Measurements from ENCODE around the gene LMF2.

LMF2 gene

DNA sequence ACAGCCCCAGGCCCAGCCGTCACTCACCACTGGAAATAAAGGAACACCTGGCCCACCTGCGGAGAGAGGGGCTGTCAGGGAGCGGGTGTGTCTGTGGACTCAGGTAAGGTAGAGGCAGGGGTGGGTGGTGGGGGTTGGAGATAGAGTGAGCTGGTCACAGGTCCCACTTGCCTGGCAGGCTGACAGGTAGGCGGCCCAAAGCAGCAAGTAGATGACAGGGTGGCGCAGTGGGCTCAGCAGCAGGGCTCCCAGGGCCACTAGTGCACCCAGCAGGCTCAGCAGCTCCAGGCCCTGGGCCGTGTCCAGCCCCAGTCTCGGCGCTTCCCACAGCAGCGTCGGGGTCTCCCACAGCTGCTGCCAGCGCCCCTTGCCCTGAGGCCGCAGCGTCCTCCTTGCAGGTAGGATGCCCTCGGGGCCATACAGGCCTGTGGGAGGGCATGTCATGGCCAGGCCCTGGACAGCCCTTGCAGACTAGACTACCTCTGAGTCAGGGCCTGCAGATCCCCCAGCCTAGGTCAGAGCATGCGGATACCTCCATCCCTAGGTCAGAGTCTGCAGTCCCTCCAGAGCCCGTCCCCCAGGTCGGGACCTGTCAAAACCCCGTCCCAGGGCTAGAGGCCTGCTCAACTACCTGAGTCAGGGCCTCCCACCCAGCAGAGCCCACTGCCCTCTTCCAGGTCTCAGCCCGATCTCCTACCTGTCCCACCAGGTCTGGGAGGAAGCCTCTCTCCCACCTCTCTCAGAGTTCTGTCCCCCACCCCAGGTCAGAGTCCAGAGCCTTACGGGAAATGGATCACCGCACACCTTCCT, 686 bp downstream of the LMF2 start:
- no peak for DNase-seq
- intact Hi-C loops (cut with DNase I), result loop anchor here (10.0 kb wide), 2 partner anchors 162 to 262 kb away; partner anchors contain the start of genes PPP6R2 and TUBGCP6

DNA sequence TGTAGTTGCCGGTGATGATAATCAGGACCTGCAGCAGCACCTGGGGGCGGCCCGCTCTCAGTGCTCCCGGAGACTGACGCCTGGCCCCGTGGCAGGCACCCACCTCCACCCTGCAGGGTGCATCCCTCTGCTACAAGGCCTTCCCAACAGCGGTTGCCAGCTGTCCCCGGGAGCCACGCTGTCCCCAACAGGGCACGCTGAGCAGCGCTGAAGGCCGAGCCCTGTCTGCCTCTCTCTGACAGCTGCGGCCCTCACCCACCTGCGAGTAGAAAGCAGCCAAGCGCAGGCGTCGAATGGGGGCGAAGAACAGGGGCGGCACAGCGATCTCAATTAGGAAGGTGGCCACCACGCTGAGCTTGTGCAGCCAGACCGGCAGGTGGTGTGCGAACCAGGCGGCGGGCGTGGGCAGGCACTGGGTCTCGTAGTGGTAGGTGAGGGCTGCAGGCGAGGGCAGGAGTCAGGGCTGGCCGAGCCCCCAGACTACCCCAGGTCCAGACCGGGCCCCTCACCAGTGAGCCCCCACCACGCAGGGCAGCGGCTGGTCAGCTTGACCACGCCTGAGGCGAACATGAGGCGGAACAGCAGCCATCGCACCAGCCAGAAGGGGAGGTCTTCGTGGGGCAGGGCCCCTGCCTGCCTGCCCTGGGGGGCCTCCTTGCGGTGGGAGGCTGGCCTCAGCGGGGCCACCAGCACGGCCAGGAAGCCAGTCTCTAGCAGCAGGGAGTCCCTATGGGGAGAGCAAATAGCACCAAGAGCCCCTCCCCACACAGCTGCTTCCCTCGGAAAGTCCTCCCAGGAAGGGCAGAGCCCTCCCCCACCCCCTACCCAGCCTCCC, 1.5 kb downstream of the LMF2 start:
- intact Hi-C loops (cut with DNase I), result loop anchor here (10.0 kb wide), 2 partner anchors 161 to 261 kb away; partner anchors contain the start of genes PPP6R2 and TUBGCP6
- no peak for DNase-seq

DNA sequence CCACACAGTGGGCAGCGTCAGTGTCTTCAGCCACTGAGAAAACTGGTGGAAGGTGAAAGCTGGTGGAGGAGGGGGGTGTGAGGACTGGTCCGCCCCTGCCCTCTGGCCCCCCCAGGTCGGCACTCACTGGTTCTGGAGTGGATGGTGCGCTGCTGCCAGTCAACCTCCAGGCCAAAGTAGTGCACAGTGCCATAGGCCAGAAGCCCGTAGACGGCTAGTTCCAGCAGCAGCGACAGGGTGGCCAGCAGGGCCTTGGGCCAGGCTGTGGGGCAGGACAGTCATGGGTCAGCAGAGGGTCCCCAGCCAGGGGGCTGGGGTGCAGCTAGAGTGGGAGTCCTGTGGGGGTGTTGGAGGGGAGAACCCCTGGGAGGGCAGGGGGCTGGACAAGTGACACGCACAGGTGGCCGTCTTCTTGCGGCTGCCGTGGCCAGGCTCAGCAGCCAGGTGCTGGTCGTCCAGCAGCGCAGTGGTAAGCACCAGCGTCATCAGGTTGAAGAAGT, 2.2 kb downstream of the LMF2 start:
- no peak for DNase-seq
- intact Hi-C loops (cut with DNase I), result loop anchor here (10.0 kb wide), 2 partner anchors 161 to 261 kb away; partner anchors contain the start of genes PPP6R2 and TUBGCP6

DNA sequence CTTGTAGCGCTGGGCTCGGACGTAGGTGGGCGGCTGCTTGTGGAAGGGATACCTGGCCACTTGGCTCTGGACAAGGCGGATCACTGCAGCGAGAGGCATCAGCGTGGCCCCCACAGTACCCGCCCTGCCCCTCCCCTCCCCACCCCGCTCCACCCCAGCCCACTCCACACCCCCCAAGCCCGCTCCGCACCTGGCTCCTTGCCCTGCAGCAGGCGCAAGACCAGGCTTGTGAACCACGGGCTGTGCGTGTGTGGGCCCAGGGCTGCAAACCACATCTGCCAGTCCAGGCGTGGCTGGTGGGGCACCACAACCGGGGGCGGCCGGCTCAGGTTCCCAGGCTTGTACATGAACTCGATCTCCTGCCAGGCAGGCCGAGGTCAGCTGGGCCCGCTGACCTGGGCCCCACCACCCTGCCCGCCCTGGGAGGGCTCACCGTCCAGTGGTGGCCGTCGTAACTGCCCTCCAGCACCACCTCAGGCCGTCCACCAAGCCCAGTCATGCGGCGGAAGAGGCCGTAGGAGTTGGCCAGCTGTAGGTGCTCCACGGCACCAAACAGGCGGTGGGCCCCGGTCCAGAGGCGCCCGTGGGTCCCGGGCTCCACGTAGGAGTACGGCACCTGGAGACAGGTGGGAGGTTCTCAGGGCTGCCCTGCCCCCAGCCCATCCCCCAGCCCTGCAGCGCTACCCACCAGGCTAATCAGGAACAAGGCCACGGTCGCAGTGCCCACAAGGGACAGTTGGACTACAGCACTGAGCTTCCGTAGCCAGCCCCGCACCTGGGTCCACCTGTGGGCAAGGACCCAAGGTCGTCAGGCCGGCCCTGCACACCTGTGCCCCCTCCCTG, 2.9 kb downstream of the LMF2 start:
- intact Hi-C loops (cut with DNase I), result loop anchor here (10.0 kb wide), 2 partner anchors 160 to 260 kb away; partner anchors contain the start of genes PPP6R2 and TUBGCP6
- no peak for DNase-seq

DNA sequence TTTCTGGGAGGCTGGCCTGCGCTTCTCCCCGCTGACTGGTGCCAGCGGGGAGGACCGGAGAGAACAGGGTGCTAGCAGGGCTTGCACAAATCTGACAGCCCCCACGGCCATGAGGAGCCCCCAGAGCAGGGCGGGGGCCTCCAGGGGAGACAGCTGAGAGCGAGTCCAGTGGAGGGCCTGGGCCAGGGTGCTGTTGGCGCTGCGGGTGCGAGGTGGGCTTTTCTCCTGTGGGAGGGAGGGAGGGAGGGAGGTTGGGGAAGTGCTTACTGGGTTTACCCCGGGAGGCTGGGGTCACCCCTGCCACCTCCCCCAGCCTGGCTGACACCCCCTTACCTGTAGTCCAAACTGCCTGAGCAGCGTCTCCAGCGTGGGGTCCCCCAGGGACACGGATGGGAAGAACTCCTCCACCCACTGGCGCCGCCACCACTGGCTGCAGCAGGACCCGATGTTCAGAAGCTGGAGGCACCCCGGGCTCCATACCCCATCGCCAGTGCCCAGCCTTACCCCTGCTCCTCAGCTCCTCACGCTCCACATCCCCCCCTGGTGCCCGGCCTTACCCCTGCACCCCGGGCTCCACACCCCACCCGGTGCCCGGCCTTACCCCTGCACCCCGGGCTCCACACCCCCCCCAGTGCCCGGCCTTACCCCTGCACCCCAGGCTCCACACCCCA, 3.9 kb downstream of the LMF2 start:
- intact Hi-C loops (cut with DNase I), result loop anchor here (10.0 kb wide), 2 partner anchors 159 to 259 kb away; partner anchors contain the start of genes PPP6R2 and TUBGCP6
- no peak for DNase-seq

DNA sequence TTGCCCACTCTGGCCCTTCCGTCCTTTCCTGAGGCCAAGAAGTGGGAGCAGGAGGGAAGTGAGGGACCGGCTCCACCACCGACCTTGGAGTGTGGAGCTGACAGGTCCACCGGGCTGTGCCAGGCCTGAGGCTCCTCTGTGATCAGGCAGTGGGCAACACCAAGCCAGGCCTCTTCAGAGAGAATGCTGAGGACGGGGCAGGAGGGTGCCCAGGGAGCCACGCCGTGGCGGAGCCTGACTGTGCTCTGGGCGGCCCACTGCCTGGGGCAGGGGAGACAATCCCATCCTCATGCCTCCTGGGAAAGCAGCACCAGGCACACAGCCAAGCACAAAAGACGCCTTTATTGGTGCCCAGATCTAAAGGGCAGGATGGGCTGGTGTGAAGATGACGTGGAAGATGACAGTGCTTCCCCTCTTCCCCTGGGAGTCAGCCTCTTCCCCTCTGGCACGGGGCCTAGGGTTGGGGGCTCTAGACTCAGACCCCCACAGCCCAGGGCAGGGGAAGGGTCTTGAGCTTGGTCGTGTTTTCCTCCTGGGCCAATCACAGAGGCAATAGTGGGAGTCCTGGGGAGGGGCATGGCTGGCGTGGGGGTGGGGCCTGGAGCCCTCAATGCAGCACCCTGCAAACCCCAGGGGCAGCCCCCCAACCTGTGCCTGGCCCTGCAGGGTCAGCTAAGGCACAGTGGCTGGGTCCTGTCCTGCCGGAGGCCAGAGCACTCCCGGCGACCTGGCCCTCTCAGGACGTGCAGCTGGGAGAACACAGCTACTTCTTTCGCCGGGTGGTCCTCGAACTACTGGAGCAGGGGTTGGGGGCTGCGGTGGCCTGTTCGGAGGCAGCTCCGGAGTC, 4.7 kb downstream of the LMF2 start:
- DNase-seq, result no peak
- intact Hi-C loops (cut with DNase I), result loop anchor here (10.0 kb wide), 2 partner anchors 158 to 258 kb away; partner anchors contain the start of genes PPP6R2 and TUBGCP6

DNA sequence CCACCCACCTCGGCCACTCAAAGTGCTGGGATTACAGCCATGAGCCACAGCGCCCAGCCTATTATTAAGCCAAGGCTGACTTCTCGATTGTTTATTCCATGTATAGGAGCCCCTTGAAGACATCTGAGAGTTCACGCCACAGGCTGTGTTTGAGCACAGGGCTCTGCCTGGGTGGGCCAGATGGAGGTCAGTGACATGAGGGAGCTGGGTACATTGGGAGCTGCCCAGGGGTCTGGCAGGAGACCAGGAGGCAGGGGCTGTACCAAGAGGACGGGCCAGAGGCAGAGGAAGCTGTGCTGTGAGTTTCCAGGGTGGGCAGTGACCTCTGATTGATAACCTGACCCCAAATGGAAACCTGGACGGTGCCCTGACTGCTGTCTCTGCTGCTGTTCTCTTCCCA, 5.4 kb downstream of the LMF2 start:
- DNase-seq, result no peak
- intact Hi-C loops (cut with DNase I), result loop anchor here (10.0 kb wide), 2 partner anchors 157 to 257 kb away; partner anchors contain the start of genes PPP6R2 and TUBGCP6

DNA sequence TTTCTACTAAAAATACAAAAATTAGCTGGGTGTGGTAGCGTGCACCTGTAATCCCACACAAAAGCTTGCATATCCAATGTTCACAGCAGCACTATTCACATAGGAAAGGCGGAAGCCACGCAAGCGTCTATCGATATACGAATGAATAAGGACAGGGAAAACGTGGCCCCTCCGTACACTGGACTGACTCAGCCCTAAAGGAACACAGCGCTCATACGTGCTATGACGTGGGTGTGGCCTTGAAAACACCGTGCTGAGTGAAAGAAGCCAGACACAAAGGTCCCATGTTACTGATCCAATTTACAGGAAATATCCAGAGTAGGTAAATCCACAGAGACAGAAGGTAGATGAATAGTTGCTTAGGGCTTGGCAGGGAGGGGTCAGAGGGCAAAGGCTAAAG, 7.0 kb downstream of the LMF2 start:
- intact Hi-C loops (cut with DNase I), result loop anchor here (10.0 kb wide), 2 partner anchors 156 to 256 kb away; partner anchors contain the start of genes PPP6R2 and TUBGCP6

DNA sequence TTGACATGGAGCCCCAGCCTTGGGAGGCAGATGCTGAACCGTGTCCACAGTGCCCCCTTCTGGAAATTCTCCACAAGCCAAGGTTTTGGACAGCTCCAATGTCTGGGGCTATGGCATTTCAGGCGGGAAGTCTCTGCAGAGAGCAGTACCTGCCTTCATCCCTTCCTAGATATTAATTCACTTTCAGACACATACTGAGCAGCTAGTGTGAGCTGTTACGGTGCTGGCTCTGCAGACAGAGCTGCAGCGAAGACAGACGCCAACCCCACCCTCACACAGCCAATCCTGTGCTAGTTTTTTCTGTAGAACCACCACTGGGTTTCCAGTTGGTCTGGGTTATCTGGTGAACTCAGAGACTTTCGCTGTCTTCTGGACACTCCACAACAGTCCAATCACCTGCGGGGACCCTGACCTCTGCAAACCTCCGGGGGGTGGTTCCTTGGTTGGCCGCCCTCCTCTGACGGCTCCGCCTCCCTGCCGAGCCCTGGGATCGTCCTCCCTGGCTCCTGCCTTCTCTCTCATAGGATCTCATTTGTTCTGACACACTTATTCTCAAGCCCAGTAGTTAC, 9.1 kb downstream of the LMF2 start:
- peak in 4 of 10 donors; percentile 60 to 69 (median 60) for DNase-seq
- intact Hi-C loops (cut with DNase I), result no loop called here

More for the DNA sequence above, 7.0 kb downstream of the LMF2 start:
- no peak for DNase-seq

DNA sequence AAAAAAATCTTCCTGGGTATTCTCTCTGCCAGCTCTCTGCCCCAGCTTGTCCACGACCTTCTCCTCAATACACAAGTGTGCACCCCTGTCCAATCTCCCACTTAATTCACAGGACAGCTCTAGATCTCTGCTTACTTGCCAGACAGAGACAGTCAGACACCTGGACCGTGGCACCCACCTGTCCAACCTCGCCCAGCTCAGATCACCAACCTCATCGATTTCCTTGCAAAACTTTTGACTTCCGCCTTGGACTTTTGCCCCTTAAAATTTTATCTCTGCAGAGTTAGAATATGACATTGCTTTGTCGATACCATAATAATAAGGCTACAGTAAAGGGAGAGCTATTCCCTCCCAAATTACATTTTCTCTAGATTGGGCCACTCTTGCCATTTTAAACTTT, 10.4 kb downstream of the LMF2 start:
- intact Hi-C loops (cut with DNase I), result no loop called here
- DNase-seq, result no peak

DNA sequence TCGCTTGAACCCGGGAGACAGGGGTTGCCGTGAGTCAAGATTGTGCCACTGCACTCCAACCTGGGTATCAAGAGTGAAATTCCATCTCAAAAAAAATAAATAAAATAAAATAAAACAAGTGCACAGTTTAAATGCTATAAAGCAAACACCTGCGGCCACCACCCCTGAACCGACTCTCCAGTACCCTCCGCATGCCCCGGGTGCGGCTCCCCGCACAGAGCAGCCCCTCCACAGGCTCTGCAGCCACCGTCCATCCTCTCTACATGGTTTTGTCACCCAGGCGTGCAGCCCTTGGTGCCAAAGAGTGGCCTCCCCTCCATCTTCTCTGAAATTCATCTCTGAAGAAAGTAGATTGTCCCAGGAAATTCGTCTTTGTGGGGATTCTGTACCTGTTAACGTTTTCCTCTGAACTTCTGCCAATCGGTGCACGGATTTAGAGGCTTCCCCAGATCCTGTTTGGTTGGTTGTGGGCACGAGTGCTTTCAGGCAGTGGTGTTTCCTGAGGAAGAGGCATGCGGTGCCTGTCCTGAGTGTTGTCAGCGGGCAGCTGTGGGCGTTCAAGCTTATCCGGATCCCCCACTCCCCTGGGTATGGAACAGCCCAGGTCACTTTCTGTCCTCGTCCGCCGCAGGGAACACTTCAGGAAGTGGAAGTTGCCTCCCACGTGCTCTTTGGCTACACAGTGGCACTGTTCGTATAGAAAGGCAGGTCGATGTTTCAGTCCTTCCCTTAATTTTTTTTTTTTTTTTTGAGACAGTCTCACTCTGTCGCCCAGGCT, 16.8 kb downstream of the LMF2 start:
- intact Hi-C loops (cut with DNase I), result no loop called here
- no peak for DNase-seq

DNA sequence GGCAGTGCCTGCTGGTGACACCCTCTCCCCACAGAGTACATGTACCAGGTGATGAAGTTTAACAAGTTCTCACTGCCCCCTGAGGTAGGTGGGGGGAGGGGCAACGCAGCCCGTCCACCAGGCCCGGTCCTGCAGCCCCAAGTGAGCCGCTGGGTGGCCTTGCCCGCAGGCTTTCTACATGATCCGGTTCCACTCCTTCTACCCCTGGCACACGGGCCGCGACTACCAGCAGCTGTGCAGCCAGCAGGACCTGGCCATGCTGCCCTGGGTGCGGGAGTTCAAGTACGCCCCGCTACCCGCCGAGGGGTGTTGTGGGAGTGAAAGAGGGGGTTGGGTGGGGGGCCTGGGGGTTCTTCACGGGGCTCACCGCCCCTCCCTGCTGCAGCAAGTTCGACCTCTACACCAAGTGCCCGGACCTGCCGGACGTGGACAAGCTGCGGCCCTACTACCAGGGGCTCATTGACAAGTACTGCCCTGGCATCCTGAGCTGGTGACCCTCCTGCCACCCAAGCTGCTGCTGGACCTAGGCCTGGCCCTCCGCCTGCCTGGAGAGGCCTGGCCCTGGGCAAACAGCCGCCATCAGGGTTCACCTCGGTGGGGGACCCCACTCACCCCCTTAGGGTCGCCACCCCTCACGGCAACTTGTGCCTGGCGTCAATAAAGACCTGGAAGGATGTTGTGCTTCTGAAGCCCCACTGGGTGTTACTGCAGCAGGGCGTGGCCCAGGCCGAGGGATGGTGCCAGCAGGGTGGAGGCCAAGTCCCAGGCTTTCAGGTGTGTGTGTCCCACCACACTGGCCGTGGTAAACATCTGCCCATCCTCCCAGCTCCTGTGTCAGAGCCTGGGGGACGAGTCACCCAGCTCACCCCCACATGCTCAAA, 17.9 kb downstream of the LMF2 start:
- DNase-seq, result peak in 2 of 10 donors; percentile 77
- intact Hi-C loops (cut with DNase I), result no loop called here

DNA sequence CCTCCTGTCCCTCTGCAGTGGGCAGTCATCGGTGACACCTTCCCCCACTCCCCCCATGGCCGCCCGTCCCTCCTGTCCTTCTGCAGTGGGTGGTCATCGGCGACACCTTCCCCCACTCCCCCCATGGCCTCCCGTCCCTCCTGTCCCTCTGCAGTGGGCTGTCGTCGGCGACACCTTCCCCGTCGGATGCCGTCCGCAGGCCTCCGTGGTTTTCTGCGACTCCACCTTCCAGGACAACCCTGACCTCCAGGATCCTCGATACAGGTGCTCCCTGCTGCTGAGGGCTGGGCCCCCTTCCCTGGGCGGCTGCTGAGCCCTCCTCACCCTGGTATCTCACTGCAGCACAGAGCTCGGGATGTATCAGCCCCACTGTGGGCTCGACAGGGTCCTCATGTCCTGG, 18.6 kb downstream of the LMF2 start:
- intact Hi-C loops (cut with DNase I), result no loop called here
- DNase-seq, result peak in 1 of 10 donors; percentile 61

DNA sequence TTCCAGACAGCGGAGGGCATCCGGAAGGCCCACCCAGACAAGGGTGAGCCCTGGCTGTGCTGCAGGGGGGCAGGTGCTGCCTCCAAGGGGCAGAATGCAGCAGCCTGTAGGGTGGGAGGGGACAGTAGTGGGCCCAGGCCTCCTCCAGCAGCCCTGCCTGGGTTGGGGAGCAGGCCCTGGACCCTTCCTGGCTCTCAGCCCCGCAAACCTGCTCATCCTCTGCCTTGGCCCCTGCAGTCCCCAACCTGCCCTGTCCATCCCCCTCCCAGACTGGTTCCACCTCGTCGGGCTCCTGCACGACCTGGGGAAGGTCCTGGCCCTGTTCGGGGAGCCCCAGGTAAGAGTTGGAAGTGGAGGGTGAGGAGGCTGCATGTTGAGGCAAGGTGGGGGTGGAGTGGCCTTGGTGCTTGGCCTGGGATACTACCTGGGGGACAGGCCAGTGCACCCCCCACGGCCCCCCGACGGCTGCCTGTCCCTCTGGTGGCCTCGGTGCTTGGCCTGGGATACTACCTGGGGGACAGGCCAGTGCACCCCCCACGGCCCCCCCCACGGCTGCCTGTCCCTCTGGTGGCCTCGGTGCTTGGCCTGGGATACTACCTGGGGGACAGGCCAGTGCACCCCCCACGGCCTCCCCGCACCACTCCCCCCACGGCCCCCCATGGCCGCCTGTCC, 19.4 kb downstream of the LMF2 start:
- no peak for DNase-seq
- intact Hi-C loops (cut with DNase I), result no loop called here

DNA sequence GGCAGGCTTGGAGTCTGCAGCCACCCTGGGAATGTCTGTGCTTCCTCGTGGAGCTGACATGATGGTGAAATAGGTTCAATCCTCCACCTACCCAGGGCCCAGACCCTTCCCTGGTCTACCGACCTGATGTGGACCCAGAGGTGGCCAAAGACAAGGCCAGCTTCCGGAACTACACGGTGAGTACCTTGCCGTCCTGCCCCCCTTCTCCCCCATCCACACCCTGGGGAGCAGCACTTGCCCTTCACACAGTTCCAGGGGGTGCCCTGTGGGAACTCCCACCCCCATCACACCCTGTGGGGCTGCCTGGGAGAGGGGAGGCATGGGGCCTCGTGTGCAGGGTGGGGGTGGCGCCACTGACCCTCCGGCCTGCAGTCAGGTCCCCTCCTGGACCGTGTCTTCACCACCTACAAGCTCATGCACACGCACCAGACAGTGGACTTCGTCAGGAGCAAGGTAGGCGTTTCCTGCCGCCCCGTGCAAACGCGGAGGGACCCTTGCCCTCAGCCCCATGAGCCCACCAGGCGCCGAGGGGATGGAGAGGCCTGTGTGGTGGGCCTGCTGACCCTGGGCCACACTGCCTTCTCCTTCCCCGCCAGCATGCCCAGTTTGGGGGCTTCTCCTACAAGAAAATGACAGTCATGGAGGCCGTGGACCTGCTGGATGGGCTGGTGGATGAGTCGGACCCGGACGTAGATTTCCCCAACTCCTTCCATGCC, 20.1 kb downstream of the LMF2 start:
- intact Hi-C loops (cut with DNase I), result no loop called here
- peak in 1 of 10 donors; percentile 71 for DNase-seq
